ENCODE results near the gene CUEDC2.

Gene CUEDC2

GRCh38 chr10:102381983-102382382 lies 50.4 kb downstream of the CUEDC2 start:
- DNase-seq (ENCODE audit: low spot score), result no peak
- no peak for TF ChIP-seq CTCF (IDR thresholded peaks at IDR 0.05; ENCODE audit: extremely low read depth, missing control alignments)

- no peak for TF ChIP-seq CTCF (IDR thresholded peaks at IDR 0.05; ENCODE audit: extremely low read depth, missing control alignments)
- DNase-seq (ENCODE audit: low spot score), result no peak
Measured at GRCh38 chr10:102379383-102379782, 53.0 kb downstream of the CUEDC2 start.

- no peak for TF ChIP-seq CTCF (IDR thresholded peaks at IDR 0.05; ENCODE audit: extremely low read depth, missing control alignments)
- no peak for DNase-seq (ENCODE audit: low spot score)
Measured at GRCh38 chr10:102376901-102377300, 55.5 kb downstream of the CUEDC2 start.

GRCh38 chr10:102375867-102376266 lies 56.5 kb downstream of the CUEDC2 start:
- TF ChIP-seq CTCF (IDR thresholded peaks at IDR 0.05; ENCODE audit: extremely low read depth, missing control alignments), result no peak
- no peak for DNase-seq (ENCODE audit: low spot score)

- TF ChIP-seq CTCF (IDR thresholded peaks at IDR 0.05; ENCODE audit: extremely low read depth, missing control alignments), result no peak
- DNase-seq (ENCODE audit: low spot score), result no peak
Measured at GRCh38 chr10:102375250-102375649, 57.1 kb downstream of the CUEDC2 start.

Measured in GM20000 (cell line).